AG09319 (cell line): ENCODE data around the gene VWC2L.

Source experiments
- DNase-seq: peaks from one replicate; pipeline ENCODE4 v3.0.0-alpha.2; 2010; ENCODE audit warnings: low read depth; ENCODE audit errors: extremely low read depth
- TF ChIP-seq, protein P1 (sequence below): IDR thresholded peaks from 2 replicates; pipeline ENCODE4 v1.5.1; 2011; ENCODE audit warnings: low read depth, mild to moderate bottlenecking, inconsistent platforms, low read length, moderate library complexity

Gene VWC2L

DNA sequence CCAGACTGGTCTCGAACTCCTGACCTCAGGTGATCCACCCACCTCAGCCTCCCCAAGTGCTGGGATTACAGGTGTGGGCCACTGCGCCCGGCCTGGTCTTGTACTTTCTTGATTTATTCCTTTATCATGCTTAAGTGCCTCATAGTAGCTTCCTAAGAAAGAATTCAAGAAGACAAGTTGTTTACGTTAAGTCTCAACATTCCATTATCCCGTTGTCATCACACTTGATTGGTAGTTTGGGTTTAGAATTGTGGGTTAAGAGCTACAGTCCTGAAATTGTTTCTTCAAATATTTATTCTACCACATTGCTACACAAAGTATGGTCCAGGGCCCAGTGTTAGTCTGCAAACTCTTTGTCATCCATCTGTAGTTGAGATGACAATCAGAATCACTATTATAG, 194.0 kb downstream of the VWC2L start:
- DNase-seq, result peak; percentile 12
- TF ChIP-seq, protein P1, sequence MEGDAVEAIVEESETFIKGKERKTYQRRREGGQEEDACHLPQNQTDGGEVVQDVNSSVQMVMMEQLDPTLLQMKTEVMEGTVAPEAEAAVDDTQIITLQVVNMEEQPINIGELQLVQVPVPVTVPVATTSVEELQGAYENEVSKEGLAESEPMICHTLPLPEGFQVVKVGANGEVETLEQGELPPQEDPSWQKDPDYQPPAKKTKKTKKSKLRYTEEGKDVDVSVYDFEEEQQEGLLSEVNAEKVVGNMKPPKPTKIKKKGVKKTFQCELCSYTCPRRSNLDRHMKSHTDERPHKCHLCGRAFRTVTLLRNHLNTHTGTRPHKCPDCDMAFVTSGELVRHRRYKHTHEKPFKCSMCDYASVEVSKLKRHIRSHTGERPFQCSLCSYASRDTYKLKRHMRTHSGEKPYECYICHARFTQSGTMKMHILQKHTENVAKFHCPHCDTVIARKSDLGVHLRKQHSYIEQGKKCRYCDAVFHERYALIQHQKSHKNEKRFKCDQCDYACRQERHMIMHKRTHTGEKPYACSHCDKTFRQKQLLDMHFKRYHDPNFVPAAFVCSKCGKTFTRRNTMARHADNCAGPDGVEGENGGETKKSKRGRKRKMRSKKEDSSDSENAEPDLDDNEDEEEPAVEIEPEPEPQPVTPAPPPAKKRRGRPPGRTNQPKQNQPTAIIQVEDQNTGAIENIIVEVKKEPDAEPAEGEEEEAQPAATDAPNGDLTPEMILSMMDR, result no peak

DNA sequence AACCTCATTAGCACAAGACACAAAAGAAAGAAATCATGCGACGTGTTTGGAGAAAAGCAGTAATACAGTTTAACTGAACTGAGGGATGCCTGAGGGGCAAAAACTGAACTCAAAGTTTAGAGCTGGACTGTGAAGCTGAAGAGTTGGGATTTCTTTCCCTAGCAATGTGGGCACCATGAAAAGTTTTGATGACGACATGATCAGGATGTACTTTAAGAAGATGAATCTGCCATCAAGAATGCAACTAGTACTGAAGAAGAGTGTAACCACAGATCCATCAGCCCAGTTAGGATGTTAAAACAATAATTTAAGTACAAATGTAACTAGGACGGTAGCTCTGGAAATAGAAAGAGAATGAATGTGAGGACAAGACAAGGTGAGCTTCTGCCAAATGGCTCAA, 196.2 kb downstream of the VWC2L start:
- TF ChIP-seq, protein P1, result no peak
- no peak for DNase-seq

DNA sequence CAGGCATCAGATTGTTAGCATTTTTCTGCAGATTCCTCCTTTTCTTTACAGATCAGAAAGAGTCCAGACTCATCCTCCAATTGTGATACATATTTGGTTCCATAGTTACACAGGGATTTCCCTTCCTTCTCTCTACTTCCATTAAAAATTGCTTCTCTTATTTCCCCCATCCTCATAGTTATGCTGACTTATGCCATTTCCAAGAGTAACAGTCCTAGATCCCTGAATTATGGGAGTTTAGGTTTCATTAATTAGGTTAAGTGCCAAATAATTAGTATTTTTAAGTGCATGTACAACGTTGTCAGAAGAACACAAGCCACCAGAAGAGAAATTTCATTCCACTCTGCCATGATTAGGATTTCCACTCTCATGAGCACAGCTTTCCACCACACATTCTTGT, 200.2 kb downstream of the VWC2L start:
- TF ChIP-seq, protein P1, result no peak

DNA sequence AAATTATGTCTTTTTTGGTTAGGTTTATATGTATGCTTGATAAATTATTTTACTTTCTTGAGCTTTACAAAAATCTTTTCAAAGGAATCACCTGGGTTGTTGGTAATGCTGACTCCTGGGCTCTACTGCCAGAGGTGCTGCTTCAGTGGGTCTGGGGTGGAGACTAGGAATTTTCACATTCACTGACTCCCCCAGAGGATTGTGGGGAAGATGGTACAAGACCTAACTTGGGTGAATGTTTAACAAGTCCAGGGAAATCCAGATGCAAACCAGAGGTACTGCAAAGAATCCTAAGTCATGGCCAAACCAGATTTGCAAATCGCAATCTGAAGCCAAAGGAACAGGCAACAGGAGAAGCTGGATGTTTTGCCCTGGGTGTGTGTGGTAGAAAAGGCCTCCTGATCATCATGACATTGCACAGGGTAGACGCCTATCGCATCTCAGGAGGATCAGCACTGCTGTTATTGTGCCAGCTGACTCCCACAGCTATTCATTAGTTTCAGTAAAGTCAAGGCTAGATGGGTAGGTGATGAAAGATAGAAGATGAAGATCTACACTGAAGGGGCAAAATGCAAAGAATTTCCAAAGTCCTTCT, 213.4 kb downstream of the VWC2L start:
- TF ChIP-seq, protein P1, result no peak
- no peak for DNase-seq

More for the DNA sequence above, 200.2 kb downstream of the VWC2L start:
- DNase-seq, result no peak

DNA sequence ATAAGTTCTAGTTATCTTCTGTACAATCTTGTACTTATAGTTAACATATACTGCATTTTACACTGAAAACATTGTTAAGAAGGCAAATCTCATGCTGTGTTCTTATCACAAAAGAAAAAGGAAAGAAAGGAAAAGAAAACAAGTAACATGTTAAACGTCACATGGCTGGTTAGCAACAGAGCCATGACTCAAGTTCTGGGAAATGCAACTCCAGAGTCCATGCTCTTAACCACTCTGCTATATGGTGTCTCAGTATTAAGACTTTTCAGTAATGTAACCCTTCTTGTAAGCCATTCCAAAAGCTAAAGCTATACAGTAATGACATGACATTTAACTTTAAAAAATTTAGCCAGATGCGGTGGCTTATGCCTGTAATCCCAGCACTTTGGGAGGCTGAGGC, 217.2 kb downstream of the VWC2L start:
- no peak for DNase-seq
- TF ChIP-seq, protein P1, result no peak
